ENCODE measurements around the gene GIGYF2. TPM values are rescaled to one million over a fixed set of nuclear protein-coding genes. Genes with fewer than 3 reads are reported as not detected.

The GIGYF2 gene
- total and polyA plus RNA-seq, 2 of the 13 experiments (the other 11 are each of a cell fraction or from before 2014, with no cell fraction given) = 44.9 to 73.5 TPM

GRCh38 chr2:232697807-232698110, 628 bp downstream of the GIGYF2 start (continued):
- TF ChIP-seq EHMT2 (IDR thresholded peaks at IDR 0.05; ENCODE audit: borderline replicate concordance, low read depth, low read length) = no peak
- peak; percentile 89 for TF ChIP-seq ZNF44 (CRISPR knock-in tag; IDR thresholded peaks at IDR 0.05)
- TF ChIP-seq ZNF230 (CRISPR knock-in tag; IDR thresholded peaks at IDR 0.05) = peak; percentile 80; the same call in 1 of the 2 replicates
- peak; percentile 3; the same call in 1 of the 2 replicates for TF ChIP-seq GPN1 (CRISPR knock-in tag; IDR thresholded peaks at IDR 0.05; ENCODE audit: borderline replicate concordance)
- TF ChIP-seq CHD2 (IDR thresholded peaks at IDR 0.05; ENCODE audit: low read depth, low read length) = 0 out of 2 replicates have a peak, but pooled peaks have one; percentile 4
- TF ChIP-seq ZNF432 (CRISPR knock-in tag; IDR thresholded peaks at IDR 0.05; ENCODE audit: borderline replicate concordance) = no peak
- no peak for TF ChIP-seq FOXO1 (CRISPR knock-in tag; IDR thresholded peaks at IDR 0.05)
- TF ChIP-seq CSRNP1 (CRISPR knock-in tag; IDR thresholded peaks at IDR 0.05) = 0 out of 2 replicates have a peak, but pooled peaks have one; percentile 0
- no peak for TF ChIP-seq CCDC6 (CRISPR knock-in tag; IDR thresholded peaks at IDR 0.05)
- peak; percentile 45; the same call in 1 of the 2 replicates for TF ChIP-seq GLI4 (CRISPR knock-in tag; IDR thresholded peaks at IDR 0.05; ENCODE audit: borderline replicate concordance)
- no peak for TF ChIP-seq SOX13 (IDR thresholded peaks at IDR 0.05)
- TF ChIP-seq SOX13 (CRISPR knock-in tag; conservative IDR thresholded peaks at IDR 0.05 in 1 of 2, IDR thresholded peaks at IDR 0.05 in 1 of 2) = no peak
- TF ChIP-seq SOX6 (IDR thresholded peaks at IDR 0.05) = no peak
- 0 out of 2 replicates have a peak, but pooled peaks have one; percentile 10 for TF ChIP-seq SOX6 (CRISPR knock-in tag; IDR thresholded peaks at IDR 0.05)
- no peak for TF ChIP-seq ESRRA (CRISPR knock-in tag; IDR thresholded peaks at IDR 0.05; ENCODE audit: low read depth)
- 0 out of 2 replicates have a peak, but pooled peaks have one; percentile 3 for TF ChIP-seq ZNF556 (CRISPR knock-in tag; IDR thresholded peaks at IDR 0.05; ENCODE audit: borderline replicate concordance)
- no peak for TF ChIP-seq ZNF773 (CRISPR knock-in tag; IDR thresholded peaks at IDR 0.05; ENCODE audit: borderline replicate concordance)
- TF ChIP-seq IKZF5 (CRISPR knock-in tag; IDR thresholded peaks at IDR 0.05) = 0 out of 2 replicates have a peak, but pooled peaks have one; percentile 11
- TF ChIP-seq ZNF430 (CRISPR knock-in tag; IDR thresholded peaks at IDR 0.05) = no peak
- TF ChIP-seq NFIB (CRISPR knock-in tag; IDR thresholded peaks at IDR 0.05; ENCODE audit: borderline replicate concordance) = no peak
- 0 out of 2 replicates have a peak, but pooled peaks have one; percentile 3 for TF ChIP-seq ARNTL (CRISPR knock-in tag; IDR thresholded peaks at IDR 0.05)
- no peak for TF ChIP-seq AGO2 (optimal IDR thresholded peaks at IDR 0.05; ENCODE audit: low read depth, low read length)
- TF ChIP-seq NFATC3 (CRISPR knock-in tag; IDR thresholded peaks at IDR 0.05) = peak; percentile 96; the same call in 1 of the 2 replicates
- no peak for TF ChIP-seq PAXIP1 (CRISPR knock-in tag; conservative IDR thresholded peaks at IDR 0.05)
- TF ChIP-seq ZNF446 (CRISPR knock-in tag; IDR thresholded peaks at IDR 0.05) = no peak
